IMR-90 (cell line): ENCODE data around the gene GATA1. TPM values are rescaled to one million over a fixed set of nuclear protein-coding genes. Genes with fewer than 3 reads are reported as not detected.

Source experiments
- ATAC-seq: fragments of 200-7000 bp; cut with Tn5 transposase; 2 replicates; pipeline ENCODE4 v1.9.1; 2020; ENCODE audit warnings: low read depth, mild to moderate bottlenecking, moderate library complexity
- BruUV-seq: library from RNA; stranded (reverse); fragments of 400-500 nt; replicated peaks from 2 replicates; lab custom pipeline; 2021; lab: Mats Ljungman, UMichigan
- CTCF ChIA-PET: fragments of 300-600 bp; formaldehyde crosslinking; extraction: SDS; loops from one replicate; lab custom pipeline; 2021; ENCODE audit warnings: antibody characterized with exemption; lab: Yijun Ruan, JAX
- POLR2A ChIA-PET: fragments of 300-600 bp; sonication (Branson Sonifier 250); formaldehyde crosslinking; loops from one replicate; lab custom pipeline; 2022; ENCODE audit warnings: antibody characterized with exemption; ENCODE audit not compliant: unreplicated experiment; lab: Charles Lee
- DNase-seq: peaks from one replicate; pipeline ENCODE4 v3.0.0; 2013
- H2AFZ ChIP-seq: replicated peaks from 2 replicates; pipeline ENCODE3; 2013; ENCODE audit warnings: low read length, mild to moderate bottlenecking; ENCODE audit not compliant: poor library complexity
- H2AK5ac ChIP-seq: 2 replicates; pipeline ENCODE4 v1.6.1; 2013; ENCODE audit warnings: low read depth, low read length, inconsistent platforms
- H2AK9ac ChIP-seq: replicated peaks from 2 replicates; pipeline ENCODE3; 2013; ENCODE audit warnings: mild to moderate bottlenecking, low read depth, low read length, moderate library complexity; ENCODE audit not compliant: poor library complexity
- H2BK120ac ChIP-seq: 2 replicates; pipeline ENCODE4 v1.6.1; 2013; ENCODE audit warnings: low read depth, low read length, inconsistent platforms
- H2BK15ac ChIP-seq: 3 replicates; pipeline ENCODE4 v1.6.1; 2013; ENCODE audit warnings: low read depth, low read length, inconsistent platforms
- H2BK20ac ChIP-seq: 2 replicates; pipeline ENCODE4 v1.6.1; 2013; ENCODE audit warnings: low read depth, mild to moderate bottlenecking, inconsistent platforms, low read length, moderate library complexity
- H2BK5ac ChIP-seq: 2 replicates; pipeline ENCODE4 v1.6.1; 2013; ENCODE audit warnings: mild to moderate bottlenecking, low read depth, low read length, inconsistent platforms; ENCODE audit not compliant: poor library complexity, severe bottlenecking
- H3K14ac ChIP-seq: replicated peaks from 2 replicates; pipeline ENCODE4 v1.6.1; 2013; ENCODE audit warnings: low read depth, low read length, inconsistent platforms
- H3K18ac ChIP-seq: 2 replicates; pipeline ENCODE4 v1.6.1; 2013; ENCODE audit warnings: low read depth, low read length, control low read depth
- H3K23ac ChIP-seq: 2 replicates; pipeline ENCODE4 v1.6.1; 2013; ENCODE audit warnings: low read depth, low read length, inconsistent platforms
- H3K27ac ChIP-seq: 2 replicates; pipeline ENCODE4 v1.5.1; 2013; ENCODE audit warnings: mild to moderate bottlenecking, control low read depth, low read length; ENCODE audit not compliant: insufficient read depth
- H3K27me3 ChIP-seq: 2 replicates; pipeline ENCODE4 v1.6.1; 2013; ENCODE audit warnings: low read length; ENCODE audit not compliant: control insufficient read depth, insufficient read depth
- H3K36me3 ChIP-seq: 2 replicates; pipeline ENCODE4 v1.6.1; 2013; ENCODE audit warnings: low read length, mixed read lengths; ENCODE audit not compliant: control insufficient read depth, insufficient read depth
- H3K4ac ChIP-seq: 2 replicates; pipeline ENCODE4 v1.6.1; 2013; ENCODE audit warnings: low read depth, low read length, inconsistent platforms
- H3K4me1 ChIP-seq: 2 replicates; pipeline ENCODE4 v1.6.1; 2013; ENCODE audit warnings: low read length, mixed read lengths; ENCODE audit not compliant: control insufficient read depth, insufficient read depth
- H3K4me2 ChIP-seq: 2 replicates; pipeline ENCODE4 v1.6.1; 2013; ENCODE audit warnings: low read depth, mild to moderate bottlenecking, control low read depth, low read length, moderate library complexity
- H3K4me3 ChIP-seq: 2 replicates; pipeline ENCODE4 v1.5.1; 2013; ENCODE audit warnings: low read depth, mild to moderate bottlenecking, control low read depth, low read length, moderate library complexity; ENCODE audit not compliant: insufficient read depth
- H3K56ac ChIP-seq: 2 replicates; pipeline ENCODE4 v1.6.1; 2013; ENCODE audit warnings: low read length, inconsistent platforms; ENCODE audit not compliant: insufficient read depth; ENCODE audit errors: extremely low read depth
- H3K79me1 ChIP-seq, 2 experiments: 2 replicates each; pipeline ENCODE4 v1.6.1; 2013; ENCODE audit warnings: low read length in 2 of 2, inconsistent platforms in 1 of 2, low read depth in 1 of 2
- H3K9ac ChIP-seq: 2 replicates; pipeline ENCODE4 v1.6.1; 2013; ENCODE audit warnings: low read depth, low read length, control low read depth
- H3K9me1 ChIP-seq: 2 replicates; pipeline ENCODE4 v1.6.1; 2013; ENCODE audit warnings: low read length, inconsistent platforms; ENCODE audit not compliant: insufficient read depth
- H3K9me3 ChIP-seq: 2 replicates; pipeline ENCODE4 v1.6.1; 2013; ENCODE audit warnings: low read length; ENCODE audit not compliant: control insufficient read depth, insufficient read depth
- H4K20me1 ChIP-seq: 2 replicates; pipeline ENCODE4 v1.6.1; 2013; ENCODE audit warnings: low read length, inconsistent platforms; ENCODE audit not compliant: insufficient read depth
- H4K5ac ChIP-seq: 2 replicates; pipeline ENCODE4 v1.6.1; 2013; ENCODE audit warnings: mild to moderate bottlenecking, low read depth, low read length, control low read depth
- H4K8ac ChIP-seq, 2 experiments: 2 replicates each; pipeline ENCODE4 v1.6.1; 2013; ENCODE audit warnings: low read depth in 2 of 2, low read length in 2 of 2, control low read depth in 1 of 2, inconsistent platforms in 1 of 2
- H4K91ac ChIP-seq: 2 replicates; pipeline ENCODE4 v1.6.1; 2013; ENCODE audit warnings: low read depth, low read length, inconsistent platforms; ENCODE audit not compliant: insufficient read depth
- BHLHE40 ChIP-seq: fragments of 150-350 bp; IDR thresholded peaks from 2 replicates; pipeline ENCODE4 v1.6.1; 2016; ENCODE audit warnings: mild to moderate bottlenecking, low read depth, low read length
- CEBPB ChIP-seq: IDR thresholded peaks from 2 replicates; pipeline ENCODE4 v1.6.1; 2012; ENCODE audit warnings: low read depth, low read length, improper control_type of control experiment
- CHD1 ChIP-seq: IDR thresholded peaks from 2 replicates; pipeline ENCODE4 v1.6.1; 2012; ENCODE audit warnings: low read depth, low read length, improper control_type of control experiment
- FOS ChIP-seq: fragments of 150-350 bp; IDR thresholded peaks from 2 replicates; pipeline ENCODE4 v1.6.1; 2016; ENCODE audit warnings: low read depth, low read length
- MAFK ChIP-seq: IDR thresholded peaks from 2 replicates; pipeline ENCODE4 v1.6.1; 2012; ENCODE audit warnings: low read depth, low read length, improper control_type of control experiment
- MAZ ChIP-seq: IDR thresholded peaks from 2 replicates; pipeline ENCODE4 v1.6.1; 2012; ENCODE audit warnings: low read depth, mild to moderate bottlenecking, low read length, improper control_type of control experiment, moderate library complexity, borderline replicate concordance
- MXI1 ChIP-seq: IDR thresholded peaks from 2 replicates; pipeline ENCODE4 v1.6.1; 2012; ENCODE audit warnings: low read depth, mild to moderate bottlenecking, low read length, moderate library complexity, borderline replicate concordance
- NFE2L2 ChIP-seq: fragments of 150-350 bp; IDR thresholded peaks from 2 replicates; pipeline ENCODE4 v1.6.1; 2016; ENCODE audit warnings: low read depth, mild to moderate bottlenecking, low read length
- POLR2A ChIP-seq: IDR thresholded peaks from 2 replicates; pipeline ENCODE4 v1.6.1; 2012; ENCODE audit warnings: mild to moderate bottlenecking, low read depth, low read length
- RAD21 ChIP-seq: IDR thresholded peaks from 2 replicates; pipeline ENCODE4 v1.6.1; 2012; ENCODE audit warnings: low read length, improper control_type of control experiment
- RCOR1 ChIP-seq: IDR thresholded peaks from 2 replicates; pipeline ENCODE4 v1.6.1; 2012; ENCODE audit warnings: mild to moderate bottlenecking, low read length, improper control_type of control experiment; ENCODE audit not compliant: insufficient replicate concordance
- RFX5 ChIP-seq: IDR thresholded peaks from 2 replicates; pipeline ENCODE4 v1.8.0; 2012; ENCODE audit warnings: low read depth, mild to moderate bottlenecking, low read length, moderate library complexity
- SMC3 ChIP-seq: fragments of 150-350 bp; IDR thresholded peaks from 2 replicates; pipeline ENCODE4 v1.6.1; 2016; ENCODE audit warnings: low read depth, mild to moderate bottlenecking, antibody characterized with exemption, low read length, moderate library complexity
- WGBS, 2 experiments: methylation state at CpG; one replicate each; pipeline versions ENCODE4 v1.1.5 to v1.1.7; 2013; ENCODE audit warnings: missing lambda C conversion rate in 2 of 2; ENCODE audit not compliant: insufficient read length in 1 of 2; ENCODE audit errors: extremely low coverage in 2 of 2; 5-methylcytosine and 5-hydroxymethylcytosine counted together
- dilution Hi-C: fragments of 300-500 bp; cut with HindIII; formaldehyde crosslinking; loops from one replicate; pipeline ENCODE4 v1.14.3; 2018; ENCODE audit warnings: low sequenced_read_pairs; ENCODE audit not compliant: unreplicated experiment
- in situ Hi-C: fragments of 300-500 bp; cut with MboI; formaldehyde crosslinking; loops from 3 replicates; pipeline ENCODE4 v1.14.3; 2019; ENCODE audit warnings: low sequenced_read_pairs, inconsistent platforms, mixed read lengths
- intact Hi-C: fragments of 100-400 bp; cut with micrococcal nuclease; formaldehyde crosslinking; loops from 2 replicates; pipeline ENCODE4 v1.10.0; 2022
- polyA plus RNA-seq, 3 experiments: library from polyadenylated mRNA; depleted of rRNA; stranded (reverse); fragments of >200 nt; gene quantifications; 2 replicates each; pipeline ENCODE4 v1.2.3, GENCODE V29; 2012; ENCODE audit warnings: low replicate concordance in 1 of 3
- total RNA-seq: library from RNA; depleted of rRNA; stranded (reverse); fragments of >200 nt; gene quantifications from 2 replicates; pipeline ENCODE4 v1.2.3, GENCODE V29; 2012
- TF ChIP-seq, protein P1 (sequence below): conservative IDR thresholded peaks from 2 replicates; pipeline ENCODE4 v1.5.1; 2012; ENCODE audit warnings: mild to moderate bottlenecking, low read depth, low read length, improper control_type of control experiment
- TF ChIP-seq, protein P2 (sequence below): fragments of 150-350 bp; IDR thresholded peaks from 2 replicates; pipeline ENCODE4 v1.6.1; 2016; ENCODE audit warnings: low read depth, mild to moderate bottlenecking, low read length, moderate library complexity, borderline replicate concordance
- TF ChIP-seq, protein P3 (sequence below): fragments of 150-350 bp; IDR thresholded peaks from 2 replicates; pipeline ENCODE4 v1.6.1; 2017; ENCODE audit warnings: mild to moderate bottlenecking, antibody characterized with exemption, low read length, low read depth

The GATA1 gene
- total and polyA plus RNA-seq, 2 of the 4 experiments (the other 2 are of a cell fraction): not detected

DNA sequence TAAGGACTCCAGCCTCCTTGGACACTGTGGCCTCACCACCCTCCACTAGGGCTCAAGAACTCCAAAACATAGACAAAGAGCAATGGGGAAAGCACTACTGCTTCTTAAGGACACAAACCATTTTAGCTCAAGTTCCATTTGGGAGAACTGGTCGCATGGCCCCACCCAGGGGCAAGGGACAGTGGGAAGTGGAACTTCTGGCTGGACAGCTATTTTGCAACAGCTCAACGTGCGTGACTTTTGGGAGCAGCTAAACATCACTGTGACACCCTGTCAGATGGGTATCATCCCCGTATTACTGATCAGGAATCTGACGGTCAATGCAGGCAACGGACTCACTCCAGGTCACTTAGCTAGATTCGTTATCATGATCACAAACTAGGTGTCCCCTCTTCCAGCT, 33.9 kb upstream of the GATA1 start:
- POLR2A ChIA-PET: no interaction called here
- dilution Hi-C loops (no loop called here), in situ Hi-C loops (no loop called here), intact Hi-C loops (no loop called here)
- CTCF ChIA-PET: interaction anchor here (0.7 kb wide), 1 partner anchor 12 kb away, joined by 3 read pairs; no protein-coding TSS in a partner anchor
- no CpG with 5 or more reads among the region's 7 CpGs for WGBS, 2 experiments
- no peak overlapping the region for H3K4me2 ChIP-seq
- no TSS peak for BruUV-seq
- no peak overlapping the region for H2BK15ac ChIP-seq
- H2AFZ ChIP-seq: no peak overlapping the region
- no peaks in the 10 kb centered on the region for H3K9me1 ChIP-seq
- H3K9ac ChIP-seq: no peak overlapping the region
- H3K56ac ChIP-seq: no peak overlapping the region
- H3K18ac ChIP-seq: no peak overlapping the region
- no peak overlapping the region for H2BK120ac ChIP-seq
- H4K20me1 ChIP-seq: no peaks in the 10 kb centered on the region
- H4K5ac ChIP-seq: no peak overlapping the region
- H3K4me1 ChIP-seq: no peaks in the 10 kb centered on the region
- no peak overlapping the region for H3K23ac ChIP-seq
- no peak overlapping the region for H2AK9ac ChIP-seq
- ATAC-seq (no peak), DNase-seq (no peak)
- H3K4me3 ChIP-seq: no peak overlapping the region
- no peak overlapping the region for H4K91ac ChIP-seq
- no peak overlapping the region for H3K14ac ChIP-seq
- no peak overlapping the region for H2BK5ac ChIP-seq
- H2AK5ac ChIP-seq: no peak overlapping the region
- no peak overlapping the region for H4K8ac ChIP-seq
- H3K4ac ChIP-seq: no peak overlapping the region
- H3K27ac ChIP-seq: no peak overlapping the region
- no peaks in the 10 kb centered on the region for H3K36me3 ChIP-seq
- TF ChIP-seq CHD1: no peak
- no peak for TF ChIP-seq BHLHE40
- TF ChIP-seq, protein P1, sequence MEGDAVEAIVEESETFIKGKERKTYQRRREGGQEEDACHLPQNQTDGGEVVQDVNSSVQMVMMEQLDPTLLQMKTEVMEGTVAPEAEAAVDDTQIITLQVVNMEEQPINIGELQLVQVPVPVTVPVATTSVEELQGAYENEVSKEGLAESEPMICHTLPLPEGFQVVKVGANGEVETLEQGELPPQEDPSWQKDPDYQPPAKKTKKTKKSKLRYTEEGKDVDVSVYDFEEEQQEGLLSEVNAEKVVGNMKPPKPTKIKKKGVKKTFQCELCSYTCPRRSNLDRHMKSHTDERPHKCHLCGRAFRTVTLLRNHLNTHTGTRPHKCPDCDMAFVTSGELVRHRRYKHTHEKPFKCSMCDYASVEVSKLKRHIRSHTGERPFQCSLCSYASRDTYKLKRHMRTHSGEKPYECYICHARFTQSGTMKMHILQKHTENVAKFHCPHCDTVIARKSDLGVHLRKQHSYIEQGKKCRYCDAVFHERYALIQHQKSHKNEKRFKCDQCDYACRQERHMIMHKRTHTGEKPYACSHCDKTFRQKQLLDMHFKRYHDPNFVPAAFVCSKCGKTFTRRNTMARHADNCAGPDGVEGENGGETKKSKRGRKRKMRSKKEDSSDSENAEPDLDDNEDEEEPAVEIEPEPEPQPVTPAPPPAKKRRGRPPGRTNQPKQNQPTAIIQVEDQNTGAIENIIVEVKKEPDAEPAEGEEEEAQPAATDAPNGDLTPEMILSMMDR: no peak
- TF ChIP-seq NFE2L2: no peak
- TF ChIP-seq MXI1: no peak
- no peak for TF ChIP-seq RAD21
- TF ChIP-seq SMC3: no peak
- no peak for TF ChIP-seq RFX5
- no peak for TF ChIP-seq MAFK
- no peak for TF ChIP-seq POLR2A
- TF ChIP-seq CEBPB: no peak
- no peak for TF ChIP-seq FOS
- TF ChIP-seq MAZ: no peak
- TF ChIP-seq, protein P2, sequence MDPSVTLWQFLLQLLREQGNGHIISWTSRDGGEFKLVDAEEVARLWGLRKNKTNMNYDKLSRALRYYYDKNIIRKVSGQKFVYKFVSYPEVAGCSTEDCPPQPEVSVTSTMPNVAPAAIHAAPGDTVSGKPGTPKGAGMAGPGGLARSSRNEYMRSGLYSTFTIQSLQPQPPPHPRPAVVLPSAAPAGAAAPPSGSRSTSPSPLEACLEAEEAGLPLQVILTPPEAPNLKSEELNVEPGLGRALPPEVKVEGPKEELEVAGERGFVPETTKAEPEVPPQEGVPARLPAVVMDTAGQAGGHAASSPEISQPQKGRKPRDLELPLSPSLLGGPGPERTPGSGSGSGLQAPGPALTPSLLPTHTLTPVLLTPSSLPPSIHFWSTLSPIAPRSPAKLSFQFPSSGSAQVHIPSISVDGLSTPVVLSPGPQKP: no peak
- TF ChIP-seq, protein P3, sequence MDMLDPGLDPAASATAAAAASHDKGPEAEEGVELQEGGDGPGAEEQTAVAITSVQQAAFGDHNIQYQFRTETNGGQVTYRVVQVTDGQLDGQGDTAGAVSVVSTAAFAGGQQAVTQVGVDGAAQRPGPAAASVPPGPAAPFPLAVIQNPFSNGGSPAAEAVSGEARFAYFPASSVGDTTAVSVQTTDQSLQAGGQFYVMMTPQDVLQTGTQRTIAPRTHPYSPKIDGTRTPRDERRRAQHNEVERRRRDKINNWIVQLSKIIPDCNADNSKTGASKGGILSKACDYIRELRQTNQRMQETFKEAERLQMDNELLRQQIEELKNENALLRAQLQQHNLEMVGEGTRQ: no peak
- no peak for TF ChIP-seq RCOR1
- H3K27me3 ChIP-seq: peaks cover 12% of the 10 kb centered on the region; the same call in 1 of the 2 replicates
- no peaks in the 10 kb centered on the region for H3K79me1 ChIP-seq
- no peaks in the 10 kb centered on the region for H3K9me3 ChIP-seq
- H2BK20ac ChIP-seq: no peak overlapping the region
